NCI-H146 treated with DMSO at 0.1 percent for 48 hours (cell line): ENCODE results near the gene ANKRD34A.
"Not testable (repeated sequence)": the region's sequence is repeated elsewhere in the genome, so short reads cannot be mapped to it uniquely, and the experiment has no call there.

Experiments used
- DNase-seq: peaks from one replicate; lab custom pipeline; 2025; ENCODE audit not compliant: unreplicated experiment; lab: John Stamatoyannopoulos, UW

The ANKRD34A gene

DNA sequence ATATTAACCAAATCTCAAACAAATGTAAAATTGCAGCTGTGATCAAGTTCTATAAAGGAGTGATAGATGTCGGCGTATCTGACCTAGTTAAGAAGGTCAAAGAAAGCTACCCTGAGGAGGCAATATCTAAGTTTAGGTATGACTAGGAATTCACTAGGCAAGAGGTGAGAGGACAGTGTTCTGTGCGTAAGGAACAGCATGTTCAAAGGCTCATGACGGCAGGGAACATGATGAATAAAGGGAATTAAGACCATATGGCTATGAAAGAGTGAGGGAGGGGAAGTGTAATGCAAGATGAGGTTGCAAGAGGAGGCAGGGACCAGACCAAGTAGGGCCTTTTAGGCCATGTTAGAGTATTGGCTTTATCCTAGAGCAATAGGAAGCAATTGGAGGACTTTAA lies 15.2 kb downstream of the ANKRD34A start:
- no peak for DNase-seq

DNA sequence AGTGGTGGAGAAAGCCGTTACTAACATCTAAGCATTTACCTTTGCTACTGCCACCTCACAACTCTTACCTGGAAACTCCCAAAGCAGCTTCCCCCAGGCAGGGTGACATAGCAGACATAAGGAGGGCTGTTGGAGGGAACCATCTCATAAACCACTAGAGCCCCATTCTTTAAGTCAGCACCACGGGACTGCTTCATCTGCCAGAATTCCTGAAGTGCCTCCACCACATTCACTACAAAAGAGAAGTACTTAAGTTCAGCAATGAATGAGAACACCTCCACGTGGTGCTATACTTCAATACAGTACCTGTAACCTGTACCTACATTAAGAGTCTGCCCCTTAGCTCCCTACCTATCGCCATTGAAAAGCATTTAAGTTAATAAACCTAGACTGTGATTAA lies 16.8 kb downstream of the ANKRD34A start:
- no peak for DNase-seq

DNA sequence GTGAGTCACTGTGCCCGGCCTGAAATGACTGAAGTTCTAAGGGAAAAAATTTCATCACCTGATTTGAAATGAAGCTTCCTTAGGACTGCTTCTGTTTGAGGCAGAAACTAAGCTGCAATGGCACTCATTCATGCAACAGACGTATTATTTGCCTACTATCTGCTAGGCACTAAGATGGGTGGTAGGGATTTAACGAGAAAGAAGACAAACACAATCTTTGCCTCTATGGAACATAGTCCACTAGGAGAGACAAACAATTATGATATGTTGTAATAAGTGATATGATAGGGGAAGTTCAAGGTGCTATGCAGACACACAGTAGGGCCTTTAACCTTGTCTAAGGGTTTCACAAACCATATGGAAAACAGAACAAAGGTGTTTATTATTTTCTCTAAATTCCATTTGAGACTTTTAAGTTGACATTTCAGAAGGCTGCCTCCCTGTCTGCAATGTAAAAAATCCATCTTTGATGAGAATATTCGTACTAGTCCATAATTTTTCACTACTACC lies 17.8 kb downstream of the ANKRD34A start:
- no peak for DNase-seq

DNA sequence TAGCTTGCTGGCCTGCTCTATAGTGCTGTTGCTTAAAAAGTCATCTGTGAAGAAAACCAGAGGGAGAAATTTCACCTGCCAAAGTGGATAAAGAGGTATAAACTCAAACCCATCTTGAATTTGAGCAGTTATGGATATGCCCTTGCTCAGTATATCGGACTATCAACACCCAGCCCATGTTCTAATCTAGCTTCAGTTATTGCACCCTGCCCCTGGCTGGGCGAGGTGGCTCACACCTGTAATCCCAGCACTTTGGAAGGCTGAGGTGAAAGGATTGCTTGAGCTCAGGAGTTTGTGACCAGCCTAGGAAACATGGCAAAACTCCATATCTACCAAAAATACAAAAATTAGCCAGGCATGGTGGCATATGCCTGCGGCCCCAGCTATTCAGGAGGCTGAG lies 19.8 kb downstream of the ANKRD34A start:
- no peak for DNase-seq

DNA sequence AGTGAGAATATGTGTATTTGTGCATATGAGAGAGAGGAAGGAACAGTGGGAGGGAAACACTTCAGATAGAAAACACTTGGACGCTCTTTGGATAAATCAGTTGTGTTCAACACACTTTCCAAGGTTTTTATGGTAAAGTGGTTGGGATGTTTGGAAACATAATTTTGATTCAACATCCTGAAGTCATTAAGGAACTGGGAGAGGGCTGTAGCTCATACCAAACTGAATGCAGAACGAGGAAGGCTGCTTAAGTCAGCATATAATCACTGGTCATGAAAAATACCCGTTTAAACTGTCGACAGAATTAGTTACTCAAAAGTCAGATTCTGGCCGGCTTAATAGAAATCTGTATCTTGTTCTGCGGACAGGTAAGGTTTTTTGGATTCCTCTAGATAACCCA lies 21.5 kb downstream of the ANKRD34A start:
- DNase-seq, result no peak

DNA sequence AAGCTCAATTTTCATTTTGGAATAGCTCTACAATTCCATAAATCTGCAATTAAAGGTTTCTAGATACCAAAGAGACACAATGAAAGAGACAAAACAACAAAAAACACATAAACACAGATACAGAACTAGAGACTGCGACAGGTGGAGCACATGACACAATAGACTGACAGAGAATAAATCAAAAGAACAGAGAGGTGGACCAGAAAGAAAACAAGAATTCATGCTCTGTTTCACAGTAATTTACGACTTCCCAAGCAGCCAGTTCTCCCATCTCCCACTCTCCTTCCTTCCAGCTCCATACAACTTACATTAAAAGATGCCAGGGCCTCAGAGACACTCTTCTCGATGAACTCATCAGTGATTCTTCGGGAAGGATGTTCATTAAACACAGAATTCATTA lies 22.0 kb downstream of the ANKRD34A start:
- no peak for DNase-seq

DNA sequence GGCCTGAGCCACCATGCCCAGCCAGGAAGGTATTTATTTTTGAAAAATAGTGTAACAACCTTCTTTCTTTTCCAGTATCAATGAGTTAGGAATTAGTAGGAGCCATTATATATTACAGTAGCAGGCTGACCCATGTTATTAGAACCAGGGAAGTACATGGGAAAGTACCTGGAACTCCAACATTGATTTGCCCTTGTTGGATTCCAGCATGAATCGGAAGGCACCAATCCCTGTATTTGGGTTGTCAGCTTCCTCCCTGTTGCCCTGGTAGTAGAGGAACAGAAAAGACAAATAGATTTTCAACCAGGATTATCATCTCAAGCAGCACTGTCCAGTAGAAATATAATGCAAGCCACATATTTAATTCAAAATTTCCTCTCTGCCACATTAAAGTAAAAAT lies 26.9 kb downstream of the ANKRD34A start:
- no peak for DNase-seq

DNA sequence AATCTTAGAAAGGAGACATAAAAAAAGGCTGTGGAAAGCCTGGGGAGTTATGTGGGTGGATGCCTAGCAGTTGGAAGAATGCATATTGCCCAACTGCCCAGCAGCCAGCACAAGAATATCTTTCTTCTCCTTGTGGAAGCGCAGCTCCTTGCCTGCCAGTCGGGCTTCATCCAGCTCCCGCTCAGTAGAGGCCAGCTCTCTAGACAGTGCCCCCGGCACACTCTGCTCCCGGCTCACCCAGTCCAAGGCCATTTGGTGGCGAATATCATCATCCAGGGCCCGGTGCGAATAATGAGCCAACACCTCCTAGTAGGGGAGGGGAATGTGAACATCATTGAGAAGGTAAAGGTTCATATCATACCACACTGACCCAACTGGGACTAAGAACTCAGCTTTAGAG lies 28.1 kb downstream of the ANKRD34A start:
- no peak for DNase-seq

DNA sequence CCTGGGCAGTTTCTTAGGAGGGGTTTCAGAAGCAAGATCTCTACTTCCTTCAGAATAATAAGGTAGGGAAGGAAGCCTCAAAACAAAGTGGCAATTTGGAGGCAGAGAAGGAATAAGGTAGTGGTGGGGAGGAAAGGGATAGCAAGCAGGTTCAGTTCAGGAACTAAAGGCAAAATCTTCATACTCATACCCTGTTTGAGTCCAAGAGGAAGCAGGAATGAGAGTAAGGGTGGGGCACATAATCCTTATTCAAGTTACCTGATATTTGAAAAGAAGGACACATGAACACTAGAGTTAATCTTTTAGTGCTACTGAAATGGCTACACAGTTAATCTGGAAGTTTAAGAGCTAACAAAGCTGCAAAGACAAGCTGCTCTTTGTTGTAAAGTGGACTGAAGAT lies 28.7 kb downstream of the ANKRD34A start:
- no peak for DNase-seq

DNA sequence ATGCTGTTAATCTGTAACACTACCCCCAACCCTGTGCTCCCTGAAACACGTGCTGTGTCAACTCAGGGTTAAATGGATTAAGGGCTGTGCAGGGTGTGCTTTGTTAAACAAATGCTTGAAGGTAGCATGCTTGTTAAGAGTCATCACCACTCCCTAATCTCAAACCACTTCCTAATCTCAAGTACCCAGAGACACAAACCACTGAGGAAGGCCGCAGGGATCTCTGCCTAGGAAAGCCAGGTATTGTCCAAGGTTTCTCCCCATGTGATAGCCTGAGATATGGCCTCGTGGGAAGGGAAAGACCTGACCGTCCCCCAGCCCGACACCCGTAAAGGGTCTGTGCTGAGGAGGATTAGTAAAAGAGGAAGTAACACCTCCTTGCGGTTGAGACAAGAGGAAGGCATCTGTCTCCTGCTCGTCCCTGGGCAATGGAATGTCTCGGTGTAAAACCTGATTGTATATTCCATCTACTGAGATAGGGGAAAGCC lies 31.8 kb downstream of the ANKRD34A start:
- DNase-seq, result not testable (repeated sequence)

DNA sequence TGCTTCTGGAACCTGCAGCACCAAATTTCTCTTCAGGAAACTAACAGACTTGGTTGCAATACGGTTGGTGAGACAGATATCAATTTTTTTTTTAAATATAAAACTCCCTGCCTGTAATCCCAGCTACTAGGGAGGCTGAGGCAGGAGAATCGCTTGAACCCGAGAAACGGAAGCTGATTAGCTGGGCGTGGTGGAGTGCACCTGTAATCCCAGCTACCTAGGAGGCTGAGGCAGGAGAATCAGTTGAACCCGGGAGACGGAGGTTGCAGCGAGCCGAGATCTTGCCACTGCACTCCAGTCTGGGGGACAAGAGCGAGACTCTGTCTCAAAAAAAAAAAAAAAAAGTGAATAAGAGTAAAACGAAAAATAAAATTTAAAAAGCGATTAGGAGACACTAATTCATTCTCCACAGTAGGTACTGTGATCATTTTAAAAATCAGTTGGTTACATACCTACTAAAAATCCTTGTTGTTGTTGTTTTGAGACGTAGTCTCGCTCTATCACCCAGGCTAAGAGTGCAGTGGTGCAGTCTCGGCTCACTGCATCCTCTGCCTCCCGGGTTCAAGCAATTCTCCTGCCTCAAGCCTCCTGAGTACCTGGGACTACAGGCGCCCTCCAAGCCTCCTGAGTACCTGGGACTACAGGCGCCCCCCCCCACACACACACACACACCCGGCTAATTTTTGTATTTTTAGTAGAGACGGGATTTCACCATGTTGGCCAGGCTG lies 36.3 kb downstream of the ANKRD34A start:
- DNase-seq, result no peak

DNA sequence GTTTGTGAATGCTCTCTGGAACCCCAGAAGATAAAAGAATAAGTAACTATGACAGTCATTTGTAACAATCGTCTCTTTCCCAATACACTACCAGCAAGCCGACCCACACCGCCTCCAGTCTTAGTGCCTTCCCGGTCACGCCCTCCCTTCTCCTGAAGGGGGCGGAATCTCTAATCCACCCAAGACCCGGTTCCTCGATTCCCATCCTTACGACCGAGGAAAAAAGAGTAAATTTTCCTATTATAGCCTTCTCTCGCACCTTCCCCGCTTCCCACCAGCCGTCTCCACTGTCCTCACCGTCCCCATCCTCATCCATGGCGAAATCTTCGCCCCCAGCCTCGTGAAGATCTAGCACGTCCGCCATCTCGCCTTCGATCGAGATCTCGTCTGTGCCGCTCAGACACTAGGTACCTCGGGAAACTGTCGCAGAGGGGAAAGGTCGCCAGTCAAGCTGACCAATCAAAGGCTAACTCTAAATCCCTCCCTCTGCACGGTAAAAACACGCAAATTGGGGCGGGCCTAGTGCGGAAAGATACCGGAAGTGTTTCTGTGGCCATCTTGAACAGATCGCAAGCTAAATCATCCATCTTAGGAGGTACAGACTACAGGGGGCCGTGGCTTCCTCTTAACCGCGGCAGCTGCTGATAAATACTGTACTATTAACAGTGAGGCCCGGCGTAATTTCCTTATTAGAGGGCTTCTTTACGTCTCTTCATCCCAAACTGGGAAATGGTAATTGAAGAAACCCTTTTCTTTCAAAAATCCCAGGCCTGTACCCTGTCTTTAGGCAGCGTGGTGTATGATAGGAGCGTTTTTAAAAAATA lies 37.1 kb downstream of the ANKRD34A start, which contains the start of gene RBM8A:
Gene RBM8A (minus strand): TSS at position 422 of the 824 bp plus-strand sequence. CDS start 58 bp downstream, at position 364.
- DNase-seq, result peak; percentile 98

DNA sequence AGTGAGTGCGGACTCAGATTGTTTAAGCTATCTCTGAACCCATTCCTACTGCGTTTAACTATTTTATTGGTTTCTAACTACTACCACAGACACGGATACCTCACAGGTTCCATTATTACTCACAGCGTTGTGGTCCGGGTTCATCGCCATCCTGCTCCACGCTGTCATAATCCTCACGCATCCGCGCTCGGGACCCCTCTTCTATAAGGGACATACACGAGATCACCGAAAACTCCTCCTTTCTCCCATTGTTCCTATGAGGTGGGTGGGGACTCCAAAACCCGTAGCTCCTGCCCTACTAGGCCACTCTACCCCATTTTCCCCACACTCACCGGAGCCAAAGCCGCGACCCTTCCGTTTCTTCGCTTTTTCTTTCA lies 37.7 kb downstream of the ANKRD34A start:
- DNase-seq, result no peak

DNA sequence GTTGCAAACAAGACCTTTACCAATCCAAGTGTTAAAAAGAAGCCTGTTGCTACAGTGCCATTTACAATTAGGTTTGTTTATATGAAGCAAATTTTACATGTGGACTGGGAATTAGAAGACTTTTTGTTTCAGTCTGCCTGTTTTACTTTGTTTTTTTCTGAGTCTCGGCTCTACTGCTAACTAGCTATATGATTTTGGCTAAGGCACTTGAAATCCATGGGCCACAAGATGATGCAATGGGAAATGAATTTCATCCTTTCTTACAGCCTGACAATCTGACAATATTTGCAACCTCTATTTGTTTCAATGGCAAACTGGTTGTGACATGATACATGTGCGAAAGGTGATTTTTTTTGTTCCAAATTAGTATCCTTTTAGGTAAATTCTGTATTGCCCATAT lies 42.1 kb downstream of the ANKRD34A start:
- DNase-seq, result no peak

DNA sequence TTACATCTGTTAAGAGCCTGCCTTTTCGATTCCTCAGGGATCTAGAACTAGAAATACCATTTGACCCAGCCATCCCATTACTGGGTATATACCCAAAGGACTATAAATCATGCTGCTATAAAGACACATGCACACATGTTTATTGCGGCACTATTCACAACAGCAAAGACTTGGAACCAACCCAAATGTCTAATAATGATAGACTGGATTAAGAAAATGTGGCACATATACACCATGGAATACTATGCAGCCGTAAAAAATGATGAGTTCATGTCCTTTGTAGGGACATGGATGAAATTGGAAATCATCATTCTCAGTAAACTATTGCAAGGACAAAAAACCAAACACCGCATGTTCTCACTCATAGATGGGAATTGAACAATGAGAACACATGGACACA lies 44.1 kb downstream of the ANKRD34A start:
- not testable (repeated sequence) for DNase-seq

DNA sequence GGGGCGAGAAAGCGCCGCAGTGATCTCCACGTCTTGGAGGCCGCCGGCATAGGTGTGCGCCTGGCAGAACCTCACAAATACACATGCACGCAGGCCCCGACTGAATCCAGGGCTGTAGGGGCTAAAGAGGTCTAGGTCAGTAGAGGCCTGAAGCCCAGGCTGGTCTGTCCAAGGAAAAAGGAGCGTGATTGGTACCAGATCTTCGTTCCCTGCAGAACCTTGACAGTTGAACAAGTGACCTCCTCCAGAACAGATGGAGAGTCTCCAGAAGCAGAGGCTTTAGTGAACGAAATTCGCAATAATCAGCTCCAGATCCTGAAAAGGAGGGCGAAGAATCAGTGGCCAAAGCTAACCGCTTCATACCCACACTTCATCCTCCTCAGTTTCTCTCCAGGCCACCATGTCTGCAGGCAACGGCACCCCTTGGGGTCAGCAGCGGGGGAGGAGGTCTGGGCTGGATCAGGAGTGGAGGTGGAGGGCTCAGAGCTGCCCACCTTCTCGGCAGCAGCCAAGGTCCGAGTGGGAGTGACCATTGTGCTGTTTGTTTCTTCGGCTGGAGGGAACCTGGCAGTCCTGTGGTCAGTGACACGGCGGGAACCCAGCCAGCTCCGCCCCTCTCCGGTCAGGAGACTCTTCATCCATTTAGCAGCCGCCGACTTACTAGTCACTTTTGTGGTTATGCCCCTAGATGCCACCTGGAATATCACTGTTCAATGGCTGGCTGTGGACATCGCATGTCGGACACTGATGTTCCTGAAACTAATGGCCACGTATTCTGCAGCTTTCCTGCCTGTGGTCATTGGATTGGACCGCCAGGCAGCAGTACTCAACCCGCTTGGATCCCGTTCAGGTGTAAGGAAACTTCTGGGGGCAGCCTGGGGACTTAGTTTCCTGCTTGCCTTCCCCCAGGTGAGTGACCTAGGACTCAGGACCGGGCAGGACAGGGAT lies 45.1 kb downstream of the ANKRD34A start:
- DNase-seq, result peak; percentile 69

DNA sequence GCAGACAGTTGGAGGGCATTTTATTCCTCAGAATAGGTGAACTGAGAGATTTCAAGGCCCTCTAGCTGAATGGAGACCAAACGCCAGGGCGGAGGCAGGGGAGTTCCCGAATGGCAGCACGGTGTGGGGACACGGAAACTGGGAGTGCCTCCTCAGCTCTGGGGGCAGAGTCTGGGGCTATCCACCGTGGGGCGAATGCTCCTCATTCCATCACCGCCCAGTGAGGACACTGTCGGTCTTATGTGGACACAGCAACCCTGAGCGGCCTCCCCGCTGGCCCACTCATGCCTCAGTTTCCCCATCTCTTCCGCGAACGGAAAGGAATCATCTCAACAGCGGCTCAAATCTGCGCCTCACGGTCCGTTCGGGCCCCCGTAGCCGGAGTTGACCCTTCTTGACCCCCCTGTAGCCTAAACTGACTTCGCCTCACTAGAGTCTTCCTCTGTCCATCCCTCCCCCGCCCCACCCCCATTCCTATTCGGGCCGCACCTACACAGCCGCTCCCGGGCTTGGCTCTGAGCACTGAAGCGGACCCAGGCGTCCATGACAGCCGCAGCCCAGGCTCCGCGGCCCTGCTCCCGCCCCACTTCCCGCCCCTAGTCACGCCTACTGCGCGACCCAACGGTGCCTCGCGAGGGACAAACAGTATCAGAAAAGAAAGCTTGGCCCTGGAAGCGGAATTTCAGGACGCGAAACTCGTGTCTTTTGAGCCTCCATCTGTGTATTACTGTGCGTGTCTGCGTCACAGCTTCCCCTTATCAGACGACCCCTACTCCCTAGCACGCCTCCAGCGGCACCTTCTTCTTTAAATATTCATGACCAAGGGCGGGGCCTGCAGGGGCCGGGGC lies 46.0 kb downstream of the ANKRD34A start, which contains the start of gene PEX11B:
Gene PEX11B (minus strand): TSS at position 574 of the 848 bp plus-strand sequence. CDS start 29 bp downstream, at position 545.
- DNase-seq, result peak; percentile 65

DNA sequence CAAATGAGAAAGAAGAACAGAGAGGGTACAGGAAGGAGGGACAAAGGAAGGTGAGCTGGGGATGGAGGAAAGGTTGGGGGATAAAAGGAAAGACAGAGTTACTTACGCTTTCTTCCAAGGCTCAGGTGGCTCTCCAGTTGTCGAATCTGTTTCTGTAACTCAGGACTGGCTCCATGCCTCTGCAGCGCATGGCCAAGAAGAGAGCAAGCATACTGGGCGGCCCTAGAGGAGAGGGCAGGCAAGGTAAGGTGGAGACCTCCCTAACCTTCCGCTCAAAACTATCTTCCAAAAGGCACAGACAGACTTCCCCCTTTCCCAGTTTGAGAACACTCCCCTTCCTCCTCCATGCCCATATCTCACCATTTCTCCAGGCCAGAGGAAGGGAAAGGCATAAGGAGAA lies 46.8 kb downstream of the ANKRD34A start:
- DNase-seq, result no peak

DNA sequence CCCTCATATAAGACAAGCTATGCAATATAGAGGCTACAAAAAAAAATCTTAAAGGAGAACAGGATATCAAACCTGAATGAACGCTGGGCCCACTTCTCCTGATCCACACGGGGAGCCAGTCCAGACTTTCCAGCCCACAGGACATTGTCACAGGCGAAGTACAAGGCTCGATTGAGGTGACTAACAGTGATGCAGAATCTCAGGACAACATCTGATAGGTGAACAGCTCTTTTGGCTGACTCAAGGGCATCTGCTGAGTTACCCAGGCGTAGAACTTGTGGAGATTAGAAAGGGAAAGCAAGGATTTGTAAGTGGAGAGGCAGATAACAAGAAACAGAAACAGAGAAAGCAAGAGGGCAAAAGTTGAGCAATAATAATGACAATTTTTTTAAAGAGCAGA lies 47.6 kb downstream of the ANKRD34A start:
- DNase-seq, result no peak

DNA sequence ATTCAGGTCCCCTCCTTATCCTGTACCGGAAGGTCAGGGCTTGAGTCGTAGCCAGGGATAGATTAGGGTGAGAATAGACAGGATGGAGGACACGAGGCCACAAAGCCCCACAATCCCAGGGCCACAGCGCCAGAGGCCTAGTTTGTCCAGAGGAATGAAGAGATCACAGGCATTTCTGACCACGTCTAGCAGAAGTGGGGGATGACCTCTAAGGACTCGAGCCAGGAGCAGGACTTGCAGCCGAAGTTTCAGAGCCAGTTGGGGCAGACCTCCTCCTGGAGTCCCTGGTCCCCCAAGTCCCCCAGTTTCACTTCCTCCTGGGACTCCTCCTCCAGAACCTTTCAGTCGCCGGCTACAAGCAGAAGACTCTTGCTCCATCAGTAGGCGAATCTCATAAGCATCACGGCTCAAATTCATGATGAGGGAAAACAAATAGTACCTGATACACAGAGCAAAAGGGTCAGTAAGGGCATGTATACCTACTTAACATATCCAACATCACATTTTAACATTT lies 52.2 kb downstream of the ANKRD34A start:
- no peak for DNase-seq
